Fibroblast of villous mesenchyme (primary cell): ENCODE data around the gene SCAF4. TPM values are rescaled to one million over a fixed set of nuclear protein-coding genes. Genes with fewer than 3 reads are reported as not detected.

ENCODE experiments used
- DNase-seq: peaks from one replicate; pipeline ENCODE4 v3.0.0-alpha.2; 2010; ENCODE audit warnings: low read depth
- H3K4me3 ChIP-seq: 2 replicates; pipeline ENCODE4 v1.5.1; 2011; ENCODE audit warnings: low read depth, mild to moderate bottlenecking, low read length
- CTCF ChIP-seq: IDR thresholded peaks from 2 replicates; pipeline ENCODE4 v1.5.1; 2012; ENCODE audit warnings: low read depth, mild to moderate bottlenecking, low read length; ENCODE audit not compliant: insufficient read depth
- total RNA-seq: library from RNA; depleted of rRNA; stranded (reverse); fragments of >200 nt; gene quantifications from 2 replicates; pipeline ENCODE4 v1.2.3, GENCODE V29; 2012

Gene SCAF4
- total RNA-seq, 1 donor, result 9.1 TPM

GRCh38 chr21:31713115-31713514 is 18.8 kb downstream of the SCAF4 start:
- DNase-seq, result no peak
- no peak for TF ChIP-seq CTCF
- no peak overlapping the region for H3K4me3 ChIP-seq

GRCh38 chr21:31711745-31712285 is 20.1 kb downstream of the SCAF4 start:
- no peak for TF ChIP-seq CTCF
- DNase-seq, result no peak
- H3K4me3 ChIP-seq, result no peak overlapping the region

GRCh38 chr21:31711326-31711725 is 20.6 kb downstream of the SCAF4 start:
- no peak for TF ChIP-seq CTCF
- H3K4me3 ChIP-seq, result no peak overlapping the region
- DNase-seq, result no peak

GRCh38 chr21:31710586-31710985 is 21.3 kb downstream of the SCAF4 start:
- no peak overlapping the region for H3K4me3 ChIP-seq
- DNase-seq, result peak; percentile 41
- TF ChIP-seq CTCF, result no peak

- DNase-seq, result no peak
- TF ChIP-seq CTCF, result no peak
- H3K4me3 ChIP-seq, result no peak overlapping the region
Measured at GRCh38 chr21:31708541-31708940, 23.4 kb downstream of the SCAF4 start.

GRCh38 chr21:31707499-31707898 is 24.4 kb downstream of the SCAF4 start:
- H3K4me3 ChIP-seq, result no peak overlapping the region
- no peak for TF ChIP-seq CTCF
- DNase-seq, result no peak

GRCh38 chr21:31706562-31706961 is 25.4 kb downstream of the SCAF4 start:
- no peak for TF ChIP-seq CTCF
- DNase-seq, result no peak
- no peak overlapping the region for H3K4me3 ChIP-seq
